ENCODE results near the gene CACNA2D1. TPM values are rescaled to one million over a fixed set of nuclear protein-coding genes. Genes with fewer than 3 reads are reported as not detected.

Gene CACNA2D1
- total RNA-seq, 1 experiment from 2014 or later: 0.27 TPM

DNA sequence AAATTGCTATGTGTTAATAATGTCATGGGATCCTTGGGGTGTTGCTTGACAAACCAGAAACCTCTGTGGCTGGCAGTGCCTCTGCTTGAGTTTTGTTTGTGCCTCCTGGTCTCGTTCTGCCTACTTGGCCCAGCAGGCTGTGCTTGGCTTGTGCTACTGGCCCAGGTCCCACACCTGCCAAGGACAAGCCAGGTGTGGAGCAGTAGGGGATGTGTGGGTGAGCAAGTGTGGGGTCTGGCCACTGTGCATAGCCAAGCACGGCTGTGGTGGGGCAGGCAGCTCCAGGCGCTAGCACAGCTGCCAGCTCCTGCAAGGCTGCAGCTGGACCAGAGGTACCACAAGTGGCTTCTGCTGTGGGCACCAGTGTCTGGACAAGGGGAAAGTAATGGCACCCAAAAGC lies 524.1 kb downstream of the CACNA2D1 start:
- RAD21 ChIA-PET (ENCODE audit: low non-redundant PET in 1 of 2, low total read pairs in 2 of 2, uncharacterized antibody in 2 of 2, unreplicated experiment in 2 of 2): no interaction called here
- no peaks in the 10 kb centered on the region for H3K79me2 ChIP-seq (ENCODE audit: insufficient read depth, low read length)
- no peaks in the 10 kb centered on the region for H4K20me1 ChIP-seq (ENCODE audit: insufficient read depth)
- no peak overlapping the region for H3K4me2 ChIP-seq (ENCODE audit: low read length)
- H2AFZ ChIP-seq (ENCODE audit: low read depth, low read length, poor library complexity, severe bottlenecking): no peak overlapping the region
- H3K27me3 ChIP-seq (ENCODE audit: insufficient read depth, low read length): no peaks in the 10 kb centered on the region
- H3K9me3 ChIP-seq (ENCODE audit: control insufficient read depth in 1 of 2, insufficient read depth in 1 of 2, low read depth in 1 of 2, low read length in 2 of 2): no peaks in the 10 kb centered on the region
- no peak for DNase-seq (ENCODE audit: low read depth, low spot score)
- H3K9me2 ChIP-seq (ENCODE audit: insufficient read depth): no peaks in the 10 kb centered on the region
- TF ChIP-seq, protein P1, sequence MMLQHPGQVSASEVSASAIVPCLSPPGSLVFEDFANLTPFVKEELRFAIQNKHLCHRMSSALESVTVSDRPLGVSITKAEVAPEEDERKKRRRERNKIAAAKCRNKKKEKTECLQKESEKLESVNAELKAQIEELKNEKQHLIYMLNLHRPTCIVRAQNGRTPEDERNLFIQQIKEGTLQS (IDR thresholded peaks at IDR 0.05): no peak
- TF ChIP-seq EGR1 (IDR thresholded peaks at IDR 0.05; ENCODE audit: low read depth) (no peak), CBX3 (IDR thresholded peaks at IDR 0.05; ENCODE audit: low read depth) (no peak), EZH2 (IDR thresholded peaks at IDR 0.05) (no peak), ELF1 (IDR thresholded peaks at IDR 0.05; ENCODE audit: borderline replicate concordance, low read depth) (no peak), POLR2AphosphoS5 (IDR thresholded peaks at IDR 0.05; ENCODE audit: low read depth, low read length) (no peak), ZNF274 (IDR thresholded peaks at IDR 0.05; ENCODE audit: low read depth, low read length) (no peak), ZFX (IDR thresholded peaks at IDR 0.05) (no peak), RAD21 (IDR thresholded peaks at IDR 0.05; ENCODE audit: low read depth) (no peak), JUND (IDR thresholded peaks at IDR 0.05) (no peak), YY1 (IDR thresholded peaks at IDR 0.05; ENCODE audit: extremely low read depth, insufficient replicate concordance, low read depth, low read length) (no peak), POLR2A (IDR thresholded peaks at IDR 0.05; ENCODE audit: borderline replicate concordance, extremely low read depth, insufficient read depth, insufficient read length) (no peak)
- TF ChIP-seq, protein P2, sequence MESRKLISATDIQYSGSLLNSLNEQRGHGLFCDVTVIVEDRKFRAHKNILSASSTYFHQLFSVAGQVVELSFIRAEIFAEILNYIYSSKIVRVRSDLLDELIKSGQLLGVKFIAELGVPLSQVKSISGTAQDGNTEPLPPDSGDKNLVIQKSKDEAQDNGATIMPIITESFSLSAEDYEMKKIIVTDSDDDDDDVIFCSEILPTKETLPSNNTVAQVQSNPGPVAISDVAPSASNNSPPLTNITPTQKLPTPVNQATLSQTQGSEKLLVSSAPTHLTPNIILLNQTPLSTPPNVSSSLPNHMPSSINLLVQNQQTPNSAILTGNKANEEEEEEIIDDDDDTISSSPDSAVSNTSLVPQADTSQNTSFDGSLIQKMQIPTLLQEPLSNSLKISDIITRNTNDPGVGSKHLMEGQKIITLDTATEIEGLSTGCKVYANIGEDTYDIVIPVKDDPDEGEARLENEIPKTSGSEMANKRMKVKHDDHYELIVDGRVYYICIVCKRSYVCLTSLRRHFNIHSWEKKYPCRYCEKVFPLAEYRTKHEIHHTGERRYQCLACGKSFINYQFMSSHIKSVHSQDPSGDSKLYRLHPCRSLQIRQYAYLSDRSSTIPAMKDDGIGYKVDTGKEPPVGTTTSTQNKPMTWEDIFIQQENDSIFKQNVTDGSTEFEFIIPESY (IDR thresholded peaks at IDR 0.05; ENCODE audit: extremely low read depth, insufficient replicate concordance, low read length): no peak
- TF ChIP-seq, protein P3, sequence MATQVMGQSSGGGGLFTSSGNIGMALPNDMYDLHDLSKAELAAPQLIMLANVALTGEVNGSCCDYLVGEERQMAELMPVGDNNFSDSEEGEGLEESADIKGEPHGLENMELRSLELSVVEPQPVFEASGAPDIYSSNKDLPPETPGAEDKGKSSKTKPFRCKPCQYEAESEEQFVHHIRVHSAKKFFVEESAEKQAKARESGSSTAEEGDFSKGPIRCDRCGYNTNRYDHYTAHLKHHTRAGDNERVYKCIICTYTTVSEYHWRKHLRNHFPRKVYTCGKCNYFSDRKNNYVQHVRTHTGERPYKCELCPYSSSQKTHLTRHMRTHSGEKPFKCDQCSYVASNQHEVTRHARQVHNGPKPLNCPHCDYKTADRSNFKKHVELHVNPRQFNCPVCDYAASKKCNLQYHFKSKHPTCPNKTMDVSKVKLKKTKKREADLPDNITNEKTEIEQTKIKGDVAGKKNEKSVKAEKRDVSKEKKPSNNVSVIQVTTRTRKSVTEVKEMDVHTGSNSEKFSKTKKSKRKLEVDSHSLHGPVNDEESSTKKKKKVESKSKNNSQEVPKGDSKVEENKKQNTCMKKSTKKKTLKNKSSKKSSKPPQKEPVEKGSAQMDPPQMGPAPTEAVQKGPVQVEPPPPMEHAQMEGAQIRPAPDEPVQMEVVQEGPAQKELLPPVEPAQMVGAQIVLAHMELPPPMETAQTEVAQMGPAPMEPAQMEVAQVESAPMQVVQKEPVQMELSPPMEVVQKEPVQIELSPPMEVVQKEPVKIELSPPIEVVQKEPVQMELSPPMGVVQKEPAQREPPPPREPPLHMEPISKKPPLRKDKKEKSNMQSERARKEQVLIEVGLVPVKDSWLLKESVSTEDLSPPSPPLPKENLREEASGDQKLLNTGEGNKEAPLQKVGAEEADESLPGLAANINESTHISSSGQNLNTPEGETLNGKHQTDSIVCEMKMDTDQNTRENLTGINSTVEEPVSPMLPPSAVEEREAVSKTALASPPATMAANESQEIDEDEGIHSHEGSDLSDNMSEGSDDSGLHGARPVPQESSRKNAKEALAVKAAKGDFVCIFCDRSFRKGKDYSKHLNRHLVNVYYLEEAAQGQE (IDR thresholded peaks at IDR 0.05; ENCODE audit: low read depth): no peak
- TF ChIP-seq, protein P4, sequence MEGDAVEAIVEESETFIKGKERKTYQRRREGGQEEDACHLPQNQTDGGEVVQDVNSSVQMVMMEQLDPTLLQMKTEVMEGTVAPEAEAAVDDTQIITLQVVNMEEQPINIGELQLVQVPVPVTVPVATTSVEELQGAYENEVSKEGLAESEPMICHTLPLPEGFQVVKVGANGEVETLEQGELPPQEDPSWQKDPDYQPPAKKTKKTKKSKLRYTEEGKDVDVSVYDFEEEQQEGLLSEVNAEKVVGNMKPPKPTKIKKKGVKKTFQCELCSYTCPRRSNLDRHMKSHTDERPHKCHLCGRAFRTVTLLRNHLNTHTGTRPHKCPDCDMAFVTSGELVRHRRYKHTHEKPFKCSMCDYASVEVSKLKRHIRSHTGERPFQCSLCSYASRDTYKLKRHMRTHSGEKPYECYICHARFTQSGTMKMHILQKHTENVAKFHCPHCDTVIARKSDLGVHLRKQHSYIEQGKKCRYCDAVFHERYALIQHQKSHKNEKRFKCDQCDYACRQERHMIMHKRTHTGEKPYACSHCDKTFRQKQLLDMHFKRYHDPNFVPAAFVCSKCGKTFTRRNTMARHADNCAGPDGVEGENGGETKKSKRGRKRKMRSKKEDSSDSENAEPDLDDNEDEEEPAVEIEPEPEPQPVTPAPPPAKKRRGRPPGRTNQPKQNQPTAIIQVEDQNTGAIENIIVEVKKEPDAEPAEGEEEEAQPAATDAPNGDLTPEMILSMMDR (IDR thresholded peaks at IDR 0.05 in 2 of 3, conservative IDR thresholded peaks at IDR 0.05 in 1 of 3; ENCODE audit: borderline replicate concordance in 1 of 3, insufficient read depth in 1 of 3, low read depth in 2 of 3, low read length in 2 of 3): no peak
- no peak overlapping the region for H3K9ac ChIP-seq (ENCODE audit: low read length)
- POLR2A ChIA-PET: no interaction called here
- H3K4me3 ChIP-seq (replicated peaks in 1 of 2; ENCODE audit: low read depth in 1 of 2, low read length in 2 of 2): no peak overlapping the region
- CTCF ChIA-PET: no interaction called here
- no TSS peak for BruUV-seq (replicated peaks)
- H3K27ac ChIP-seq (ENCODE audit: low read depth, low read length): no peak overlapping the region
- H3K36me3 ChIP-seq (ENCODE audit: control insufficient read depth in 1 of 2, insufficient read depth in 2 of 2, low read length in 2 of 2): no peaks in the 10 kb centered on the region
- intact Hi-C loops (cut with micrococcal nuclease): no loop called here
- no peak for ATAC-seq
- H3K4me1 ChIP-seq (ENCODE audit: control insufficient read depth in 1 of 2, insufficient read depth in 2 of 2, low read length in 2 of 2): no peaks in the 10 kb centered on the region

Measured in HCT116 (cell line).